Mammary epithelial cell (primary cell): Measurements from ENCODE around the gene NIPA2.

Experiments
- CTCF ChIP-seq, 2 donors: IDR thresholded peaks in 1 of 2; conservative IDR thresholded peaks in 1 of 2; 2 replicates each; pipeline ENCODE4 v1.5.1; 2011 to 2012; ENCODE audit warnings: inconsistent platforms in 2 of 2, low read length in 2 of 2, mild to moderate bottlenecking in 2 of 2, control low read depth in 1 of 2, low read depth in 1 of 2; ENCODE audit not compliant: insufficient read depth in 1 of 2; ENCODE audit errors: extremely low read depth in 1 of 2
- EZH2 ChIP-seq: IDR thresholded peaks from 2 replicates; pipeline ENCODE4 v1.6.1; 2012; ENCODE audit warnings: low read length, inconsistent platforms, borderline replicate concordance

DNA sequence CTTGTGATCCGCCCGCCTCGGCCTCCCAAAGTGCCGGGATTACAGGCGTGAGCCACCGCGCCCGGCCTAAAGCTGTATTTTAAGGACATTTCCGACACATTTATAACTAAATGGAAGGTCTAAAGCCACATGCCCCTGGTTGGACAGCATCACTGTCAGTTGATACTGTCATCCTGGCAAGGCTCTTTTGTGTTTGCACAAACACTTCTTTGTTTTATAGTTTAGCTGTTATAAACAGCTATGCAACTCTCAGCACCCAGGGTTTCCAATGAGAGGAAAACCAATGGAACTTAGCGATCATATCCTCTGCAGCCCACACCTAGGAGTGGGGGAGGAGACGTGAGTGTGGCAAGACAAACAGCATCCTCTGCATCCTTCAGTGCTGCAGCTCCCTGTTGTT lies 32.3 kb upstream of the NIPA2 start:
- TF ChIP-seq CTCF (conservative IDR thresholded peaks at IDR 0.05 in 1 of 2, IDR thresholded peaks at IDR 0.05 in 1 of 2; ENCODE audit: extremely low read depth in 1 of 2, insufficient read depth in 1 of 2, low read depth in 1 of 2, low read length in 2 of 2) (no peak), EZH2 (no peak)
